Measurements from ENCODE around the gene CRTC1.

DNA sequence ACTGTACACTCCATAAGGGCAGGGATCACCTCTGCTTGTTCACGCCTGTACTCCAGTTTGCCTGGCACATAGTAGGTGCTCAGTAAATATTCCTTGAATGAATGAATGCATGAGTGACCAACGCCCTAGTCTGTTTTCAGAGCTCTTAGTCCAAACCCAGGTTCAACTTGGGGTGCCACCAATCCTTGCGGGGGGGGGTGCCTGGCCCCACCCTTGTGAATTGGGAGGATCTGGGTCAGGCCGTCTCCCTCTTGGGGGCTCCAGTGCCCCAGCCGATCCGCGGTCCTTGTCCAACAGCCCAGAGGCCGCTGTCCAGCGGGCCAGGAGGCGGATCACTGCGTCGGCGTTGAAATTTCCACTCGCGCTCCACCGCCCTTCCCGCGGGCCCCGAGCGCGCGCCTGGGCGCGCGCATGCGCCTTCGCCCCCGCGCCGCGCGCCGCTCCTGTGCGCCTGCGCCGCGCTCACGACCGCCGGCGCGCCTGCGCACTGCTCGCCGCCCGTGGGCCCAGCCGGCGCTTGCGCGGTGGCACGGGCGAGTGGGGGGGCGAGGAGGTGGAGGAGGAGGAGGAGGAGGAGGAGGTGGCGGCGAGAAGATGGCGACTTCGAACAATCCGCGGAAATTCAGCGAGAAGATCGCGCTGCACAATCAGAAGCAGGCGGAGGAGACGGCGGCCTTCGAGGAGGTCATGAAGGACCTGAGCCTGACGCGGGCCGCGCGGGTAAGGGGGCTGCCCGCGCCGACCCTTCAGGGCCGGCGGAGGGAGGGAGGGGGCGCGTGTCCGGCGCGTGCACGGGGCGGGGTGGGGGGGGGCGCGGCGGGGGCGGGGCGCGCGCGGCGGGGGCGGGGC lies at the start of gene CRTC1:
- TF ChIP-seq CTCF (conservative IDR thresholded peaks at IDR 0.05; ENCODE audit: low read depth, low read length) (no peak), EZH2 (IDR thresholded peaks at IDR 0.05; ENCODE audit: borderline replicate concordance, low read depth, low read length, poor library complexity, severe bottlenecking) (no peak)
